ENCODE measurements around the gene MAN1C1.

- TF ChIP-seq CTCF (conservative IDR thresholded peaks at IDR 0.05; ENCODE audit: low read depth, low read length) (no peak), EZH2phosphoT487 (IDR thresholded peaks at IDR 0.05; ENCODE audit: borderline replicate concordance, low read length) (no peak)
Observed at GRCh38 chr1:25716320-25716719, 99.7 kb downstream of the MAN1C1 start.
